SK-N-SH (cell line): ENCODE measurements around the gene AGAP9.
"Not testable (repeated sequence)": the region's sequence is repeated elsewhere in the genome, so short reads cannot be mapped to it uniquely, and the experiment has no call there.

Experiments
- EP300 ChIP-seq, 2 experiments: IDR thresholded peaks; 2 replicates each; pipeline versions ENCODE4 v1.4.0 to v1.6.1; 2012; ENCODE audit warnings: borderline replicate concordance in 1 of 2, low read depth in 1 of 2, low read length in 1 of 2
- EZH2phosphoT487 ChIP-seq: fragments of 200-600 bp; sonication (generic); IDR thresholded peaks from 2 replicates; pipeline ENCODE4 v1.6.1; 2017; ENCODE audit warnings: low read depth, mixed run types, mild to moderate bottlenecking, antibody characterized with exemption, moderate library complexity, borderline replicate concordance
- GABPA ChIP-seq: IDR thresholded peaks from 2 replicates; pipeline ENCODE4 v1.4.0; 2012; ENCODE audit warnings: low read depth, mild to moderate bottlenecking
- JUND ChIP-seq: IDR thresholded peaks from 2 replicates; pipeline ENCODE4 v1.4.0; 2012
- MEF2A ChIP-seq: IDR thresholded peaks from 2 replicates; pipeline ENCODE4 v1.4.0; 2012; ENCODE audit warnings: low read depth, borderline replicate concordance
- POLR2AphosphoS5 ChIP-seq: IDR thresholded peaks from 2 replicates; pipeline ENCODE4 v1.6.1; 2012; ENCODE audit warnings: low read depth, low read length
- RAD21 ChIP-seq: IDR thresholded peaks from 2 replicates; pipeline ENCODE4 v1.6.1; 2012; ENCODE audit warnings: mild to moderate bottlenecking, low read length
- RCOR1 ChIP-seq: fragments of 150-350 bp; IDR thresholded peaks from 2 replicates; pipeline ENCODE4 v1.6.1; 2017; ENCODE audit warnings: antibody characterized with exemption, low read length
- RFX5 ChIP-seq: IDR thresholded peaks from 2 replicates; pipeline ENCODE4 v1.6.1; 2012; ENCODE audit warnings: mild to moderate bottlenecking, improper control_type of control experiment, low read length
- TF ChIP-seq, protein P1 (sequence below): fragments of 200-600 bp; sonication (generic); IDR thresholded peaks from 2 replicates; pipeline ENCODE4 v1.6.1; 2017; ENCODE audit warnings: antibody characterized with exemption, mild to moderate bottlenecking, moderate library complexity
- TF ChIP-seq, protein P2 (sequence below): IDR thresholded peaks from 2 replicates; pipeline ENCODE4 v1.6.1; 2012; ENCODE audit warnings: mild to moderate bottlenecking, low read depth, low read length, moderate library complexity
- TF ChIP-seq, protein P3 (sequence below): IDR thresholded peaks from 2 replicates; pipeline ENCODE4 v1.4.0; 2012; ENCODE audit warnings: low read depth, borderline replicate concordance

DNA sequence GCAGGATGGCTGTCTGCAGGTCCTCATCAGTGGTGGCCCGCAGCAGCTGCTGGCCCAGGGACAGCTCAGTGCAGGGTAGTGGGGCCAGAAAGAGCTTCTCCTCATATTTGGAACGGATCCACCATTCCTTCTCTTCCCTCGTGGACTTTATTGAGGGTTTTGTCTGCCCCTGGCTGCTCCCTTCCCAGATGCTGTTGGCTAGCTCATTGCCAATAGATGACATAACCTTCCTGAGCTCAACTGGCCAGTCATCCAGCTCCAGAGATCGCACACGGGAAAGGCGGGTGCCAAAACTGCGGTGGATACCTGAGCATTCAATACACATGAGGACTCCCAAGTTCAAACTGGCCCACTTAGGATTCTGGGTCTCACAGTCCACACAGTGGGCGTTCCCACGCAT lies 21.1 kb downstream of the AGAP9 start:
- not testable (repeated sequence) for TF ChIP-seq GABPA; EZH2phosphoT487; RAD21; EP300 (IDR thresholded peaks at IDR 0.05; ENCODE audit: borderline replicate concordance in 1 of 2, low read depth in 1 of 2, low read length in 1 of 2); POLR2AphosphoS5; JUND; RCOR1; RFX5; MEF2A
- TF ChIP-seq, protein P1, sequence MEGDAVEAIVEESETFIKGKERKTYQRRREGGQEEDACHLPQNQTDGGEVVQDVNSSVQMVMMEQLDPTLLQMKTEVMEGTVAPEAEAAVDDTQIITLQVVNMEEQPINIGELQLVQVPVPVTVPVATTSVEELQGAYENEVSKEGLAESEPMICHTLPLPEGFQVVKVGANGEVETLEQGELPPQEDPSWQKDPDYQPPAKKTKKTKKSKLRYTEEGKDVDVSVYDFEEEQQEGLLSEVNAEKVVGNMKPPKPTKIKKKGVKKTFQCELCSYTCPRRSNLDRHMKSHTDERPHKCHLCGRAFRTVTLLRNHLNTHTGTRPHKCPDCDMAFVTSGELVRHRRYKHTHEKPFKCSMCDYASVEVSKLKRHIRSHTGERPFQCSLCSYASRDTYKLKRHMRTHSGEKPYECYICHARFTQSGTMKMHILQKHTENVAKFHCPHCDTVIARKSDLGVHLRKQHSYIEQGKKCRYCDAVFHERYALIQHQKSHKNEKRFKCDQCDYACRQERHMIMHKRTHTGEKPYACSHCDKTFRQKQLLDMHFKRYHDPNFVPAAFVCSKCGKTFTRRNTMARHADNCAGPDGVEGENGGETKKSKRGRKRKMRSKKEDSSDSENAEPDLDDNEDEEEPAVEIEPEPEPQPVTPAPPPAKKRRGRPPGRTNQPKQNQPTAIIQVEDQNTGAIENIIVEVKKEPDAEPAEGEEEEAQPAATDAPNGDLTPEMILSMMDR, result not testable (repeated sequence)
- TF ChIP-seq, protein P2, sequence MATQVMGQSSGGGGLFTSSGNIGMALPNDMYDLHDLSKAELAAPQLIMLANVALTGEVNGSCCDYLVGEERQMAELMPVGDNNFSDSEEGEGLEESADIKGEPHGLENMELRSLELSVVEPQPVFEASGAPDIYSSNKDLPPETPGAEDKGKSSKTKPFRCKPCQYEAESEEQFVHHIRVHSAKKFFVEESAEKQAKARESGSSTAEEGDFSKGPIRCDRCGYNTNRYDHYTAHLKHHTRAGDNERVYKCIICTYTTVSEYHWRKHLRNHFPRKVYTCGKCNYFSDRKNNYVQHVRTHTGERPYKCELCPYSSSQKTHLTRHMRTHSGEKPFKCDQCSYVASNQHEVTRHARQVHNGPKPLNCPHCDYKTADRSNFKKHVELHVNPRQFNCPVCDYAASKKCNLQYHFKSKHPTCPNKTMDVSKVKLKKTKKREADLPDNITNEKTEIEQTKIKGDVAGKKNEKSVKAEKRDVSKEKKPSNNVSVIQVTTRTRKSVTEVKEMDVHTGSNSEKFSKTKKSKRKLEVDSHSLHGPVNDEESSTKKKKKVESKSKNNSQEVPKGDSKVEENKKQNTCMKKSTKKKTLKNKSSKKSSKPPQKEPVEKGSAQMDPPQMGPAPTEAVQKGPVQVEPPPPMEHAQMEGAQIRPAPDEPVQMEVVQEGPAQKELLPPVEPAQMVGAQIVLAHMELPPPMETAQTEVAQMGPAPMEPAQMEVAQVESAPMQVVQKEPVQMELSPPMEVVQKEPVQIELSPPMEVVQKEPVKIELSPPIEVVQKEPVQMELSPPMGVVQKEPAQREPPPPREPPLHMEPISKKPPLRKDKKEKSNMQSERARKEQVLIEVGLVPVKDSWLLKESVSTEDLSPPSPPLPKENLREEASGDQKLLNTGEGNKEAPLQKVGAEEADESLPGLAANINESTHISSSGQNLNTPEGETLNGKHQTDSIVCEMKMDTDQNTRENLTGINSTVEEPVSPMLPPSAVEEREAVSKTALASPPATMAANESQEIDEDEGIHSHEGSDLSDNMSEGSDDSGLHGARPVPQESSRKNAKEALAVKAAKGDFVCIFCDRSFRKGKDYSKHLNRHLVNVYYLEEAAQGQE, result not testable (repeated sequence)
- TF ChIP-seq, protein P3, sequence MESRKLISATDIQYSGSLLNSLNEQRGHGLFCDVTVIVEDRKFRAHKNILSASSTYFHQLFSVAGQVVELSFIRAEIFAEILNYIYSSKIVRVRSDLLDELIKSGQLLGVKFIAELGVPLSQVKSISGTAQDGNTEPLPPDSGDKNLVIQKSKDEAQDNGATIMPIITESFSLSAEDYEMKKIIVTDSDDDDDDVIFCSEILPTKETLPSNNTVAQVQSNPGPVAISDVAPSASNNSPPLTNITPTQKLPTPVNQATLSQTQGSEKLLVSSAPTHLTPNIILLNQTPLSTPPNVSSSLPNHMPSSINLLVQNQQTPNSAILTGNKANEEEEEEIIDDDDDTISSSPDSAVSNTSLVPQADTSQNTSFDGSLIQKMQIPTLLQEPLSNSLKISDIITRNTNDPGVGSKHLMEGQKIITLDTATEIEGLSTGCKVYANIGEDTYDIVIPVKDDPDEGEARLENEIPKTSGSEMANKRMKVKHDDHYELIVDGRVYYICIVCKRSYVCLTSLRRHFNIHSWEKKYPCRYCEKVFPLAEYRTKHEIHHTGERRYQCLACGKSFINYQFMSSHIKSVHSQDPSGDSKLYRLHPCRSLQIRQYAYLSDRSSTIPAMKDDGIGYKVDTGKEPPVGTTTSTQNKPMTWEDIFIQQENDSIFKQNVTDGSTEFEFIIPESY, result not testable (repeated sequence)
